ENCODE data around the gene DNAJA2.

GRCh38 chr16:46982335-46982734, 8.9 kb upstream of the DNAJA2 start:
- TF ChIP-seq CTCF (optimal IDR thresholded peaks at IDR 0.05 in 1 of 3, IDR thresholded peaks at IDR 0.05 in 1 of 3, conservative IDR thresholded peaks at IDR 0.05 in 1 of 3; ENCODE audit: extremely low read depth in 1 of 3, insufficient read depth in 2 of 3, low read length in 3 of 3) = no peak
- no peak for TF ChIP-seq EZH2 (IDR thresholded peaks at IDR 0.05; ENCODE audit: low read length)
